Neural crest cell (in vitro differentiated cells): ENCODE data around the gene ATG7. TPM values are rescaled to one million over a fixed set of nuclear protein-coding genes. Genes with fewer than 3 reads are reported as not detected.
A peak's percentile ranks its signal among the peaks of the same experiment; 100 is the strongest.

Source experiments
- DNase-seq: peaks from one replicate; pipeline ENCODE4 v3.0.0; 2021; ENCODE audit warnings: low read depth, mixed read lengths, low spot score
- H3K27ac Mint-ChIP-seq: one replicate; pipeline ENCODE4 v1.8.0; 2021; ENCODE audit warnings: mild to moderate bottlenecking, mixed read lengths; ENCODE audit not compliant: unreplicated experiment
- H3K27me3 Mint-ChIP-seq: 2 replicates; pipeline ENCODE4 v1.8.0; 2021; ENCODE audit warnings: low read depth, mild to moderate bottlenecking, mixed read lengths
- H3K36me3 Mint-ChIP-seq: 2 replicates; pipeline ENCODE4 v1.8.0; 2021; ENCODE audit warnings: low read depth, mild to moderate bottlenecking, mixed read lengths
- H3K4me1 Mint-ChIP-seq: 2 replicates; pipeline ENCODE4 v1.8.0; 2021; ENCODE audit warnings: mixed read lengths
- H3K4me3 Mint-ChIP-seq: one replicate; pipeline ENCODE4 v1.8.0; 2021; ENCODE audit warnings: mild to moderate bottlenecking, mixed read lengths
- H3K9me3 Mint-ChIP-seq: 2 replicates; pipeline ENCODE4 v1.8.0; 2021; ENCODE audit warnings: mixed read lengths
- CTCF ChIP-seq: fragments of 200-600 bp; sonication (generic); conservative IDR thresholded peaks from 2 replicates; pipeline ENCODE4 v1.5.0; 2021; ENCODE audit warnings: antibody characterized with exemption, mild to moderate bottlenecking
- total RNA-seq: library from RNA; stranded (reverse); gene quantifications from 2 replicates; pipeline ENCODE4 v1.2.1, GENCODE V29; 2021

ATG7 gene
- total RNA-seq, 1 donor from 2014 or later: 29.6 TPM

DNA sequence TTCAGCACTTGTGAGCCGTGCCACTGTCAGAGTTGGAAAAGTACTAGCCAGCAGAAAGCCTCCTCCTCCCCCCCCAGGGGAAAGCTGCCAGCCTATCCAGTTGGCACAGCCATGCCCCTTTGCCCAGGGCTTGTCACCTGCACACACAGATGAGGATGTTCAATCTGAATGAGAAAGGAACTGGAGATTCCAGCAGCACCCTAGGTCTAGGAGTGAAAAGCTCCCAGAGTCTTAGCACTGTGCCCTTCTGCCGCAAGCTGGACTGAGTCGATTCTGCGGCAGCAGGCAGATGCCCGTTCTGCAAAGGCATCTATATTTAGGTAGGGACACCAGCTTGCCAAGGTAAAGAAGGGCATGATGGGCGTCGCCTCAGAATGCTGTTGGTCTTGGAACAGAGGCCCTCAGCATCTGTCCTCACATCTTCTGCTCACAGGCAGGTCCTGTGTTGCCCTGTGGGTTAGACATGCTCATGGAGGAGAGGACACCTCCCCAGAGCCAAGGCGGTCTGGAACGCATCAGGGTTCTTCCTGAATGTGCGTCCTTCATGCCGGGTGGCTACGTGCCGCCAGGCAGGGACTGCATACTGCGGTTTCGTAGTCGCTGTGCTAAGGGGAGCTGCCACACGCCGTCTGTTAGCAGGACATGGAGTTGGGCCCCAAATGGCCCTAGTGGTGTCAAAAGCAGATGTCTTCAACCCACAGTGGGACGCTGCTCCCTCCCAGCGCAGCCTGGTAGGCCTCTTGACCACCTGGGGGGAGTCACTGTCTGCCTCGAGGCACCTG is 262.0 kb downstream of the ATG7 start:
- H3K4me1 Mint-ChIP-seq: peaks cover 31% of the 10 kb centered on the region

DNA sequence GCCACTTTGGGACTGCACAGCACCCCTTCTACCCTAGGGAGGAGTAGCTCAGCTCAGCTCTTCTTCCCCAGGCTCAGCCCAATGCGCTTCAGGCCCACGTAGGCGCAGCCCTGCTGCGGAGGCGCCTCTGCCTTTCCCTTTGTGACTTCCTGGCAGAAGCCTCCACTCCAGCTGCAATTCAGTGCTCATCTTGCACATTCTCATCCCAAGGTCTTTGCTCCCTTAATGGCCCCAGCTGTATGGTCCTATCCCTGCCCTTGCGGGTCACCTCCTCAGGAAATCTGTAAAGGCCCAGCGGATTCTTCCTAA is 262.6 kb downstream of the ATG7 start:
- H3K27me3 Mint-ChIP-seq: peaks cover 10% of the 10 kb centered on the region
- no peaks in the 10 kb centered on the region for H3K36me3 Mint-ChIP-seq
- no peak for DNase-seq
- peaks cover 26% of the 10 kb centered on the region for H3K4me1 Mint-ChIP-seq
- H3K27ac Mint-ChIP-seq: no peak overlapping the region
- no peak overlapping the region for H3K4me3 Mint-ChIP-seq
- TF ChIP-seq CTCF: no peak
- no peaks in the 10 kb centered on the region for H3K9me3 Mint-ChIP-seq

More for the DNA sequence above, 262.0 kb downstream of the ATG7 start:
- no peak for DNase-seq
- Mint-ChIP-seq H3K27ac (no peak overlapping the region), H3K27me3 (peaks cover 10% of the 10 kb centered on the region), H3K9me3 (no peaks in the 10 kb centered on the region), H3K4me3 (no peak overlapping the region), H3K36me3 (no peaks in the 10 kb centered on the region)
- no peak for TF ChIP-seq CTCF

DNA sequence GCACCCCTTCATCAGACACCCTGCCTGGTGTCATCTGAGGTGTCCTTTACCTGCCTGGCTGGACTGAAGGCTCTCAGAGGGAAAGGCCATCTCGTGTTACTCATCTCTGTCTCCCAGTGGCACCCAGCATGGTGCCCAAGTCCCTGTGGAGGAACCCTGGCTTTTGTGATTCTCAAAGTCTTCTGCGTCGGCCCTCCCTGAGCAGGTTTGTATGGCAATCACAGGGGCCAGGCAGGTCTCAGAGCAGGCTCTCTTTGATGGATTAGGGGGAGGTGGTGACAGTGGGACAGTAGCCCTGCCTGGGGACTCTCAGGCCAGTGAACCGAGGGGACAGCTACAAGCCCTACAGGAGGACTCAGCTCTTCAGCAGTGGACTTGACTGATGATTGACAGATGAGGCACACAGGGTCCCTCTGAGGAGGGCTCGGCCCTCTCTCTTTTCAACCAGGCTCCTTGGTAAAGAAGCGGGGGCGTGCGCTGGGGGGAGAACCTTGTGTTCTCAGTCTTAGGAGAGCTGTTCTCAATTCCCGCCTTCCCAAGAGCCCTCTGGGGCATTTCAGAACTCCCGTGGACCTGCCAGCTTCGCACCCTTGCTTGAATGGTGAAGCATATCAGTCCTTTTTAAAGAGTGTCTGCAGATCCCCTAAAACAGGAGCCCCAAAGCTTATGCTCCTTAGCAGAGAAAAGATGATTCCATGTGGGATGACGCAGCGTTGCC is 263.2 kb downstream of the ATG7 start:
- DNase-seq: no peak
- no peak for TF ChIP-seq CTCF
- H3K9me3 Mint-ChIP-seq: no peaks in the 10 kb centered on the region

DNA sequence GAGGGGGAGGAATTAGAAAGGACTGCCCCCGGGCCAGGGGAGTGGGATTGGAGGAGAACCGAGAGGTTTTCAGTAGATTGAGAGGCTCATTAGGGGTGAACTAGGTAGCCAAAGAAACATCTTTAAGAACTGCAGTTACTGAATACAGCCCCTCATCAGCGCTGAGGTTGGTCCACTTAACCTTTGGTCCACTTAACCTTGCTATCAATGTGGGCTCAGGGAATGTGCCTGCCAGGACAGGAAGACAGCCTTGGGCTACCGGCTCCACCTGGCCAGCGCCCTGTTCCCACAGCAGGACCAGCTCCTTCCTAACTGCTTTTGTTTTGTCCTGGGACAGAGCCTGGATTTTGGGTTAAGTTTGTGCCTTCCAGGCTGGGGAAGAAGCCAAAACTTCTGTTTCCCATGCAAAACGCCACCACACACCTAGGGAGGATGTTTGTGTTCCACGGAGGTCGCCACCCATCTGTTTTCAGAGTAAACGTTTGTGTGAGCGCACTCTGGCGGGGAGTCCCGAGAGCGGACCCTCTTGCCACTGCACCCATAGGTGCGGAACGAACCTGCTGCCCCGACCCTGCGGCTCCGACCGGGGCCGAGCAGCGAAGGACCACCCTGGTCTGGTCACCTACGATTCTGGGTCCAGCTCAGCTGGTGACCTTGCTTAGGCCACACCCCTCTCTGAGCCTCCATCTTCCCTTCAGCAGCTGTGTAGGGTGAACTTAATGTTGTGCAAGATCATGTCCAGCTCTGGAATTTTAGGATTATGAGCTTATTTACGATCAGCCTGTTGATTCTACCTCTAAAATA is 264.1 kb downstream of the ATG7 start:
- Mint-ChIP-seq H3K27ac (no peak overlapping the region), H3K36me3 (no peaks in the 10 kb centered on the region), H3K27me3 (peaks cover 10% of the 10 kb centered on the region), H3K9me3 (no peaks in the 10 kb centered on the region), H3K4me1 (peaks cover 16% of the 10 kb centered on the region), H3K4me3 (no peak overlapping the region)
- no peak for TF ChIP-seq CTCF
- no peak for DNase-seq

More for the DNA sequence above, 263.2 kb downstream of the ATG7 start:
- no peak overlapping the region for H3K27ac Mint-ChIP-seq
- H3K27me3 Mint-ChIP-seq: peaks cover 10% of the 10 kb centered on the region
- no peaks in the 10 kb centered on the region for H3K36me3 Mint-ChIP-seq
- no peak overlapping the region for H3K4me3 Mint-ChIP-seq
- H3K4me1 Mint-ChIP-seq: peaks cover 19% of the 10 kb centered on the region

- TF ChIP-seq CTCF: no peak
- Mint-ChIP-seq H3K4me1 (peaks cover 14% of the 10 kb centered on the region), H3K27ac (peak overlapping the region; percentile 20), H3K9me3 (no peaks in the 10 kb centered on the region), H3K4me3 (no peak overlapping the region), H3K36me3 (no peaks in the 10 kb centered on the region), H3K27me3 (peaks cover 7% of the 10 kb centered on the region)
- no peak for DNase-seq
Measured at GRCh38 chr3:11536936-11537612, 264.9 kb downstream of the ATG7 start.
